LNCaP clone FGC (cell line): ENCODE data around the gene UBE2G1.

Source experiments
- DNase-seq: peaks from one replicate; pipeline ENCODE4 v3.0.0-alpha.2; 2011; ENCODE audit warnings: low read depth
- H3K4me3 ChIP-seq: 2 replicates; pipeline ENCODE4 v1.5.1; 2011; ENCODE audit warnings: mild to moderate bottlenecking, low read depth, low read length, control low read depth
- TF ChIP-seq, protein P1 (sequence below): IDR thresholded peaks from 2 replicates; pipeline ENCODE4 v1.5.1; 2012; ENCODE audit warnings: mild to moderate bottlenecking; ENCODE audit not compliant: control insufficient read depth, insufficient read depth; ENCODE audit errors: extremely low read depth

The UBE2G1 gene

DNA sequence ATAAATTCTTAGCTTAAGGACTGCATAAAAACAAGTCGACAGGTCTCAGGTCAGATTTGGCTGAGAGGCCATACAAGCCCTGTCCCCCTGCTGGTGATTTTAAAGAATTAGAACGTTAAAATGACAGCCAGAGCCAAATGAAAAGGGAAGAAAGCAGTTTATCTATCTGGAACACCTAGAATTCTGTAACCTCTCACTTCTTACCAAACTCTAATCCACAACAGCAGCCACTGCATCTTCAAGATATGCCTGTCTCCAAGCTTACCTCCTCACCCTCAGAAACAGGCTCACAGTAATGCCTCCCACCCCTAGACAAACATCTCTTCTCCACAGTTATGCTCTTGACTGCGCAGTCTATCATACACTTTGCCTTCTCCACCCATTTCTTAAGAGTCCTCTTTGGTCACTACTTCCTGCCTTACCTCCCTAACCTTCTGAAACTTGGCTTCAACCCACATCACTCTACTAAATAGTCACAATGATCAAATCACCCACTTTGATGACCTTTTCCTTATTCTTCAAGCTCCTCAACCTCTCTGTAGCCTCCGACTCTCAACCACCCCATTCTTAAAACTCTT lies 116.9 kb downstream of the UBE2G1 start:
- H3K4me3 ChIP-seq: no peak overlapping the region
- TF ChIP-seq, protein P1, sequence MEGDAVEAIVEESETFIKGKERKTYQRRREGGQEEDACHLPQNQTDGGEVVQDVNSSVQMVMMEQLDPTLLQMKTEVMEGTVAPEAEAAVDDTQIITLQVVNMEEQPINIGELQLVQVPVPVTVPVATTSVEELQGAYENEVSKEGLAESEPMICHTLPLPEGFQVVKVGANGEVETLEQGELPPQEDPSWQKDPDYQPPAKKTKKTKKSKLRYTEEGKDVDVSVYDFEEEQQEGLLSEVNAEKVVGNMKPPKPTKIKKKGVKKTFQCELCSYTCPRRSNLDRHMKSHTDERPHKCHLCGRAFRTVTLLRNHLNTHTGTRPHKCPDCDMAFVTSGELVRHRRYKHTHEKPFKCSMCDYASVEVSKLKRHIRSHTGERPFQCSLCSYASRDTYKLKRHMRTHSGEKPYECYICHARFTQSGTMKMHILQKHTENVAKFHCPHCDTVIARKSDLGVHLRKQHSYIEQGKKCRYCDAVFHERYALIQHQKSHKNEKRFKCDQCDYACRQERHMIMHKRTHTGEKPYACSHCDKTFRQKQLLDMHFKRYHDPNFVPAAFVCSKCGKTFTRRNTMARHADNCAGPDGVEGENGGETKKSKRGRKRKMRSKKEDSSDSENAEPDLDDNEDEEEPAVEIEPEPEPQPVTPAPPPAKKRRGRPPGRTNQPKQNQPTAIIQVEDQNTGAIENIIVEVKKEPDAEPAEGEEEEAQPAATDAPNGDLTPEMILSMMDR: peak; percentile 49
- no peak for DNase-seq

DNA sequence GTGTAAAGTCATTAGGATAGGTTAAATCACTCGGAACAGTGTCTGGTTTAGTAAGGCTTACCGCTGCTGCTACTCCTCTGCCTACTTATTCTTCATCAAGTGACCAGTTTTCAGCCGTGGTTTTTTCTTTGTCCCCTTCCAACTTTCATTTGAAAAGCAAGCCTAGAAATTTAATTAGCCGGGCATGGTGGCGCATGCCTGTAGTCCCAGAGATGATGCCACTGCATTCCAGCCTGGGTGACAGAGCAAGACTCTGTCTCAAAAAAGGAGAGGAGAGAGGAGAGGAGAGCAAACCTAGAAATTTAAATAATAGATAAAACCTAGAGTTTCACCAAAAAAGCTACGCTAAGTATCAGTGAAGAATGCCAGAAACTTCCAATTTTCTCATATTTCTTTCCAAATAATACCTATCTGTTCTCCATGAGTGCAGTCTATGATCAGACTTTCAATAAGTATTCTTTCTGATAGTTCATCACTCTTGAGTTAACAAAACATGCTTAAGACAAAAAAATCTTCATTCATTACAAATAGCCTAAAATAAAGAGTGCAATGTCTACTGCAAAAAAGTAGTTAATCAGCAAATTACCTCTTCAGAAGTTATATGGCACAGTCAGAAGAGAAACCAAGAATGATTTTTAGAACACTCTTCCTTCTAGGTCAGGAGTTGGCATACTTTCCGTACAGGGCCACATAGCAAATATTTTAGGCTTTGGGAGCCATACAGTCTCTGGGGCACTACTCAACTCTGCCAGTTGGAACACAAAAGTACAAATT lies 117.8 kb downstream of the UBE2G1 start:
- TF ChIP-seq, protein P1: no peak

DNA sequence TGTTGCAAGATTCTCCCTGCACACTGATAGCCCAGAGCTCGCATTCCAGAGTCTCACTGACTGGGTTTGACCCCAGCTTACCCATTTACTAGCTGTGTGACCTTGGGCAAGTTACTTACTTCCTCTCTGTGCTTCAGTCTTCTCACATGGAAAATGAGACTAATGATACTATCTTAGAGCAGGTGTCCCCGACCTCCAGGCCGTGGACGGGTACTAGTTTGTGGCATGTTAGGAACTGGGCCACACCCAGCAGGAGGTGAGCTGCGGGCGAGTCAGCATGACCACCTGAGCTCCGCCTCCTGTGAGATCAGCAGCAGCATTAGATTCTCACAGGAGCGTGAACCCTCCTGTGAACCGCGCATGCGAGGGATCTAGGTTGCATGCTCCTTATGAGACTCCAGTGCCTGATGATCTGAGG lies 118.5 kb downstream of the UBE2G1 start:
- H3K4me3 ChIP-seq: no peak overlapping the region
- TF ChIP-seq, protein P1: no peak
- DNase-seq: no peak

More for the DNA sequence above, 117.8 kb downstream of the UBE2G1 start:
- no peak overlapping the region for H3K4me3 ChIP-seq
- no peak for DNase-seq

DNA sequence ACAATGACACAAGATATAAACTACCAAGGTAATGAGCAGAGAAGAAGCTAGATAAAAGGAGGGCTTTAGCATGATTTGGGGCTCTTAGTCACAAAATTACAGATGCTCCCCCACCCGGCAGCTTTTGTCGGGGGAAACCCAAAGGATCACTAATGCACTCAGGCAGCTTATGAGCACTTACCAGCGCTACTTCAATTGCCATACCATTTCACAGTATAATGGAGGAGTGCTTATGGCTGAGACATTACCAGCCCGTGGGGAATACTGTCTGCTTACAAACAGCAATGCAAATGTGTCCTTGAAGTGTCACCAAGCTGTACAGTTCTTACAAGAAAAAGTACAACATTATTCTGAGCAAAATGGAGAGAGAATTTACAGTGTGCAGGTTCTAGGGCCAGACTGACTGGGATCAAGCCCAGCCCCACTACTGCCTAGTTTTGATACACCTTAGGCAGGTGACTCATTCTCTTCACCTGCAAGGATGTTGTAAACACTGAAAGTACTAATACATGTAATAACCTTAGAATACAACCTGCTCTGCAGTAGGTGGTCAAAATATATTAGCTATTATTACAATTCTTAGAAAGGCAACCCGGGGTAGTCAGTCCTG lies 119.0 kb downstream of the UBE2G1 start:
- no peak for DNase-seq
- TF ChIP-seq, protein P1: no peak
- H3K4me3 ChIP-seq: no peak overlapping the region

DNA sequence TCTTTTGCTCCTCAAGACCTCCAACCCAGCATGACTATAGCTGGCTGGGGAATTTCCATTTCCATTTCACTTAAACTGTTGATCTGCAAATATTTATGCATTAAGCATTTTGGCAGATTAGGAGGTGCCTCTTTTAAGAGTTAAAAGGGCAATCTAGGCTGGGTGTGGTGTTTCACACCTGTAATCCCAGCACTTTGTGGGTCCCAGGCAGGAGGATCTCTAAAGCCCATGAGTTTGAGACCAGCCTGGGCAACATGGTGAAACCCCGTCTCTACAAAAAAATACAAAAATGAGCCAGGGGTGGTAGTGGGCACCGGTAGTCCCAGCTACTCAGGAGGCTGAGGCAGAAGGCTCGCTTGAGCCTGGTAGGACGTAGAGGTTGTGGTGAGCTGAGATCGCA lies 119.8 kb downstream of the UBE2G1 start:
- DNase-seq: no peak
- TF ChIP-seq, protein P1: no peak
- no peak overlapping the region for H3K4me3 ChIP-seq

DNA sequence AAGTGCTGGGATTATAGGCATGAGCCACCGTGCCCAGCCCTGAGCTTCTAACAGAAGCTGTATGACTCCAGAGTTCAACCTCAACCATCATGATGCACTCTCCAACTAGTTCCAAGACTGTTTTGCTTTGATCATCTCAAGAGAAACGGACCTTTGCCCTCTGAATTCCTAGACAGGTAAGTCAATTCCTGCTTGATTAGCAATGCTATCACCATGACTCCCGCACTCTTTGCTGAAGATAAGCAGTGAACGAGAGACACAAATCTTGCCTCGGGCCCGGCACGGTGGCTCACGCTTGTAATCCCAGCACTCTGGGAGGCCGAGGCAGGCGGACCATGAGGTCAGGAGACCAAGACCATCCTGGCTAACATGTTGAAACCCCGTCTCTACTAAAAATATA lies 124.9 kb downstream of the UBE2G1 start:
- TF ChIP-seq, protein P1: no peak
- H3K4me3 ChIP-seq: no peak overlapping the region
- DNase-seq: no peak
